HG03469 (cell line): ENCODE results near the gene MAP1S.
A peak's percentile ranks its signal among the peaks of the same experiment; 100 is the strongest.

Source experiments
- ATAC-seq: cut with Tn5 transposase; IDR thresholded peaks from one replicate; pipeline ENCODE4 v1.9.1; 2021; ENCODE audit warnings: mild to moderate bottlenecking, moderate library complexity, moderate number of reproducible peaks; ENCODE audit not compliant: unreplicated experiment

Gene MAP1S

GRCh38 chr19:17737690-17738153 is 18.4 kb downstream of the MAP1S start:
- no peak for ATAC-seq

DNA sequence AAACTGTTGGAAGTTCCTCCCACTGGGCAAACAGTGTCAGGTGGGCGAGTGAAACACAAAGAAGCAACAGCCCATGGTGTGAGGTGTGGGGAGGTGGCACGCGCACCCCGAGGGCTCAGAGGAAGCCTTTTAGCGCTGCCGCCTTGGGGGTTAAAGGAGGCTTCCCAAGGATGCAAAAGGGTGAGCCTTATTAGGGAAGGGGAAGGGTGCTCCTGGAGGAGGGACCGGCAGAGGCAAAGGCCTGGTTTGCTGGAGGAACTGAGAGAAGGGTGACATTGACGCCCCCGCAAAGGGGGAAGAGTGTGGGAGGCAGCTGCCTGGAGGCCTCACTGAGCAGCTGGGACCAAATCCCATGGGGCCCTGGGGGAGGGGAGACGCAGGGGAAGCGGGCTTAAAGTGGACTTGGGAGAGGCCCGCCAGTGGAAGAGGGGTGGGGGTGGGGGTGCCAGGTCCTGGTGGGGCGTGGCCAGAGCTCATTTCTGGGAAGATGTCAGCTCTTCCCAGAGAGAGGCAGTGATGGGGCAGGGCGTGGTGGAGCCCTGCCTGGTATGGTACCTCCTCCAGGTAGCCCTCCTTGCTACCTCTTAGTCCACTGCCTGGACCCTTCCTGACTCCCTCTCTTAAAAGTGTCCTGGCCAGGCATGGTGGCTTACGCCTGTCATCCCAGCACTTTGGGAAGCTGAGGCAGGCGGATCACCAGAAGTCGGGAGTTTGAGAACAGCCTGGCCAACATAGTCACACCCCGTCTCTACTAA is 20.0 kb downstream of the MAP1S start:
- ATAC-seq = no peak

DNA sequence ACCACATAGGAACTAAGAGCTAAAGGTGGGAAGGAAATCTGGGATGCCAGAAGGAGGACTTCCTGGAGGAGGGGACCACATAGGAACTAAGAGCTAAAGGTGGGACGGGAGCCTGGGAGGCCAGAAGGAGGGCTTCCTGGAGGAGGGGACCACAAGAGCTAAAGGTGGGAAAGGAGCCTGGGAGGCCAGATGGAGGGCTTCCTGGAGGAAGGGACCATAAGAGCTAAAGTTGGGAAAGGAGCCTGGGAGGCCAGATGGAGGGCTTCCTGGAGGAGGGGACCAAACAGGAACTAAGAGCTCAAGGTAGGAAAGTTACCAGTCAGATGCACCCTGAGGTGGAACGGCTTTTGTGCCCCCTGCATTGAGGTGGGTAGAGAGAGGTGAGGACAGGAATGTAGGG is 22.2 kb downstream of the MAP1S start:
- ATAC-seq = no peak

DNA sequence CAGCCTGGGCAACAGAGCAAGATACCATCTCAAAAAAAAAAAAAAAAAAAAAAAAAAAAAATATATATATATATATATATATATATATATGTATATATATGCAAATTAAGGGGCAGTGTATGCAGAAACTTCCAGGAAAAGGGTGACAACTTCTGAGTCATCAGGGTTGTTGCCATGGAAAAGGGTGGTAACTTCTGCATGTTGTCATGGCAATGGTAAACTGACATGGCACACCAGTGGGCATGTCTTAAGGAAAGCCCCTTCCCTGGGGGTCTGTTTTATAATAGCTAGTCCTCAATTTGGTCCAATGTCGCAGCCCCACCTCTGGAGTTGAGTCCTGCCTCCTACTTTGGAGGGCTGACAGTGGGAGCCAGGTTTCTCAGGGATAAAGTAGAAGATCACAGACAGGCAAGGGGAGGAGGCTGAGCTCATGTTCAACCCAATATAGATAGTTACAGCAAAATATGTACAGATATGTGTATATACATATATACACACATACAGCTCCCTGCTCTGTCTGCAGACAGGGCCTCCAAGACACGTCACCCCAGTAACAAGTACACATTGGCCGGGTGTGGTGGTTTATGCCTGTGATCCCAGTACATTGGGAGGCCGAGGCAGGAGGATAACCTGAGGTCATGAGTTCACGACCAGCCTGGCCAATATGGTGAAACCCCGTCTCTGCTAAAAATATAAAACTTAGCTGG is 24.7 kb downstream of the MAP1S start:
- ATAC-seq = no peak

GRCh38 chr19:17747205-17748098 is 28.2 kb downstream of the MAP1S start:
- ATAC-seq = peak; percentile 49

DNA sequence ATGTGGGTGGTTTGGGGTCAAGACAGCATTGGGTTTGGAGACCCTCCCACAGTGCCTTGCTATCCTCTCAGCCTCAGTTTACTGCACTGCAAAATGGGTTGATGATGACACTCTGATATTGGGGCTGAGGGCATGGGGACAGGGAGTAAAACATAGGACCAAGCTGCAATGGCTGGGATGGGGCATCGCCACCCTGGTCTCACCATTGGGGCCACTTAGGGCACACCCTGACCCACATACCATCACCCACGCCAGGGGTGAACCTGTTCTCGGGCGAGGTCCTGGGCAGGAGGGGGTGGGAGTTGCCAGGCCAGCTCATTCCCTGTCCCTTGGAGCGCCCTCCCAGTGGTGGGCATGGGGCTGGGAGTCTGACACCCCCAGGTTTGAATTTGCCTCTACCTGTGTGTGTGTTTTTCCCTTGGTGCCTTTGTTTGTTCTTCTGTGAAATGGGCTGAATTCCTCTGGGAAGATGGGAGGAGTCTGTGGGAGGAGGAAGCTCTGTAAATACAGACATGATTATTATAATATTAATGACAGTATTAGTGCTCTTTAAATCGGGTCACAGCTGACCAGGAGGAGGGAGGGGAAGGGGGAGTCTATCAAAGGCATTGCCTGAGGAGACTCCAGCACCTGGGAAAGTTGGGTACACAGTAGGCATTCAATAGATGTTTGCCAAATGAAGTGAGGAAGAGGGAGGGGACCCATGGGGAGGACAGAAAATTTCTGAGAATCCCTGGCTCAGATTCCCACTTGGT is 29.8 kb downstream of the MAP1S start:
- no peak for ATAC-seq

DNA sequence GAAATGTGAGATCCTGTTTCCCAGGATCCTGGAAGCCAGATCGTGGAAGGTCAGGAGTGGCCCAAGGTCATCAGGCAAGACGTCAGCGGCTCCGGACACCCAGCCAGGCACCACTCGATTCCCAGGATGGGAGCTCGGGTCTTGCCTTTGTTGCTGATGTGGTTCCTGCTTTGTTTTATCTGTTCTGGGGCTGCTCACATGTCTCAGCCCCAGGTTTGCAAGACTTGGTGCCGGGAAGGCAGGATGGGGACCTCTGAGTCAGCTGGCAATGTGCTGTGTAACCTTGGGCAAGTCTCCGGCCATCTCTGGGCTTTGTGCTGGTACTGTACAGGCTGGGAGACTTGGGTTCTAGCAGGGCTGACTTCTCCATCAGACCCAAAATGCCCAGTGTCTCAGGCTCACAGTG is 30.6 kb downstream of the MAP1S start:
- no peak for ATAC-seq

DNA sequence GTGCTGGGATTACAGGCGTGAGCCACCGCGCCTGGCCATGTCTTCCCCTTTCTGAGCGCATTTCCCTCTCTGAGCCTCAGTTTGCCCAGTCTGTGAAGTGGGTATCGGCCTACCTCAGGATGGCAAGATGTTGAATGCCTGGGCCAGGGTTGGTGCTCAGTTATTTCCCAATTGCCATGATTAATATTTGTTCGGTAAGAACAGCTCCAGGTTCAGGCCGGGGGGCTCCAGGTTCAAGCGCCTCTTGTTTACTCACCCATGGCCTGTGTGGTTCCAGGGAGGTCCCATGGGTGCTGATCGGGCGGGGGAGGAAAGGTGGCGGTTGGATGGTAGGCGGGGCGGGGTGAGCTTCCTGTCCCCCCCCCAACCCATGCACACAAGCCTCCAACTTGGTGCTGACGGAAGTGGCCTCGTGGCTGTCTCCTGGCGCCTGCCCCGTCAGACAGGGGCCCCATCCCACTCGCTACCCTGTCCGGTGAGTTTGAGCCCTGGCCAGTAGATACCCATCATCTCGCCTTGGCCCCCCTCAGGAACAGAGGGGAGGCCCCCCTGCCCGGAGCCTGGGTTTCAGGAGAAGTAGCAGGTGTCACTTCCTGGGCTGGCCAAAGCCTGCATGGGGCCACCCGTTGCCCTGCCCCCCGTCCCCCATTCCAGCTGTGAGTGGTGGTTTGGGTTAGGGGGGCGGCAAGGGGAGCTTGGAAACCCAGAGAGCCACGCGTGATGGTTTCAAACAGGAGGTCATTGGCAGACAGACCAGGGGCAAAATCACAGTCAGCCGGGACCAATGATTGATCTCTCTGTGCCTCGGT is 32.0 kb downstream of the MAP1S start, which contains the start of gene FCHO1:
TSS of gene FCHO1 (plus strand) at position 375 of the 809 bp plus-strand sequence. CDS start 3,688 bp downstream, outside the sequence.
- ATAC-seq = no peak

DNA sequence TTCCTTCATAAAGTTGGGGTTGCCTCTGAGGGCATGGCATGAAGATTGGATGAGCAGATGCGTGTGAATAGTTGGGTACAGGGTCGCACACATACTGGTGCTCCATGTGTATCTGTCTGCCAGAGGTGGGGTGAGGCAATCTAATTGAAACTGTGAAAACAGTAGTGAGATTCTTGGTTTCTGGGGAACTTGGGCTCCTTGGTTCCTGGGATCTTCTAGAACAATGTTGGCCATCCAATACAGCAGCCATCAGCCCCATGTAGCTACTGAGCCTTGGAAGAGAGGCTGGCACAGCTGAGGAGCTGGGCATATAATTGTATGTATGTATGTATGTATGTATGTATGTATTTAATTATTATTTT is 32.6 kb downstream of the MAP1S start:
- ATAC-seq = no peak

DNA sequence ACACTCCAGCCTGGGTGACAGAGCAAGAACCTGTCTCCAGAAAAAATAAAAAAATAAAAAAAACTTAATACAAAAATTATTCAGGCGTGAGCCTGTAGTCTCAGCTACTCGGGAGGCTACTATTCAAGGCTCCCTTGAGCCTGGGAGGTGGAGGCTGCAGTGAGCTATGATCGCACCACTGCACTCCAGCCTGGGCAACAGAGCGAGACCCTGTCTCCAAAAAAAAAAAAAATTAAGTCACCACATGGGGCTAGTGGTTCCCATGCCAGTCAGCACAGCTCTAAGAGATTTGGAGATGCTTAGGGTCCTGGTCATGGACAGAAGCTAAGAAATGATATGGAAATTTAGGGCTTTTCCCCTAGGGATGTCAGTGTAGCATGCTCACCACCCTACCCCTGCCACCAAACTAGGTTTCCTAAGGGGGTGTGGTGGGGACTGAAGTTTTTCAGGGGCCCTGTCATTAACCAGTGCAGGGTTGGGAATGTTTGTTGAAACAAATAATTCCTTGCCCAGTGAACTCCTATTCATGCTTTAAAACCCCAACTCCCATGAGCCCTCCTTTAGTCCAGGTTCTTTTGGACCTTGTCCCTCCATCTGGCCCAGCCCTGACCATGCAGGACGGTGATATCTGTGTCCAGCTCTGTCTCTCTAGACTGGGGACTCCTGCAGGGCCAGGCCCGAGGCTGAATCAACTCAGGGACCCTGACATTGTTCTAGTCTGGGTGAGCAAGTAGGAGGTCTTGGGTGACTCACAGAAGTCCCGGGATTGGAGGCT is 33.8 kb downstream of the MAP1S start:
- ATAC-seq = no peak

GRCh38 chr19:17753976-17754375 is 34.7 kb downstream of the MAP1S start:
- ATAC-seq = no peak

- no peak for ATAC-seq
Measured at GRCh38 chr19:17754634-17755442, 35.6 kb downstream of the MAP1S start.

DNA sequence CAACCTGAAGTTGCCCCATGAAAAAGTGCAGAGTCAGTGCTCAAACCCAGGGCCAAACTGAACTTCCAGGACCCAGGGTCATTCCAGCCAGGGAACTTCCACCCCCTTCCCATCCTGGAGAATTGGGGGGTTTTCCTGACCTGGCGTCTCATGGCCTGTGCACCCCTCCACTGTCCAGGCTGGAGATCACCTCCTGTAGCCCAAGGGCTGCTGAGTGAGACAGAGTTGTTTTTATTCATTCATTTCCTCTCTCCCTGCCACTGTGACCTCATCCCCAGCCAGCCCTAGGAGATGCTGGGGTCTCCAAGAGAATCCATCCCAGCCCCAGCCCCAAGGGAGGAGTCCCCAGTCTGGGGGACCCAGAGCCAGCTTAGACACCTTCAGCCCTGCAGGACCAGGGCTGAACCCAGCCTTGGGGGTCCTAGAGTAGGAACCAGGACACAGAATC is 36.2 kb downstream of the MAP1S start:
- ATAC-seq = no peak

DNA sequence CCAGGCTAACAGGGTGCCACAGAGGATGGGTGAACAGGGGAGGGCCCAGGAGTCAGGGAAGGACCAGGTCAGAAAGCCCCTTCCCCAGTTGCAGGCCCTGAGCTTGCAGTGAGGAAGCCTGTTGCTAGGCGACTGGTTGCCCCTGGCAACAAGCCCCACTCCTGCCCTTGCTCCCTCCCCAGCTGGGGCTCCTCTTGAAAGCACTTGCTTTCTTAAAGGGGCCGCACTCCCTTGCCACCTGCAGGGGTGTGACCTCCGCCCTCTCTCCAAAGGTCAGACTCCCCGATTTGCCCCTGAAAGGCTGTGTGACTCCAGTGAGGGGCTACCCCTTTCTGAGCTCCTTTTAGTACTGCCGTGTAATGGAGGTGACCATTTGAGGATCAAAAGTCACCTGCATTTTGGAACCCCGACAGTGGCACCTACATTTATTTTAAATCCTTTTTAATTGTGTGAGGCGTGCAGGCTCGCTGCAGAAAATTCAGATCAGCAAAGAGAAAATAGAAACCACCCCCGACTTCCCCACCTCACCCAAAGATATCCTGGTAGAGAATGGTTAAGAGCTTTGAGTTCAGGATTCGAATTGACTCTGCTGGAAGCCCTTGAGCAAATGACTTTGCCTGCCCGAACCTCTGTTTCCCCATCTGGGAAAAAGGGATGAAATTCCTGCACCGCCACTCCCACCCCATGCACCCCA is 36.8 kb downstream of the MAP1S start:
- no peak for ATAC-seq

DNA sequence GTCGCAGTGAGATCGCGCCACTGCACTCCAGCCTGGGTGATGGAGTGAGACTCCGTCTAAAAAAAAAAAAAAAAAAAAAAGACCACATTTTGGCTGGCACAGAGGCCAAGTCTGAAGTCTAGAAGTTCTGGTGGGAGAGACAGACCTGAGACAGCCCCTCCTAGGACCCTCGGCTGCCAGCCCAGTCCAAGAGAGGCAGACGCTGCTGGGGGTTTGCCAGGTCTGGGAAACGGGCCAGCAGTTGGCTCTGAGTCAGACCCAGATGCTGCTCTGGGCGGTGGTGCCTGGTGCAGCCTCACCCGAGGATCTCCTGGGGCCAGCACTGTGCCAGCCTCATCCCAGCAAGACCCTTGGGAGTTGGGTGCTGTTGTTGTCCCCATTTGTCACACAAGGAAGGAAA is 37.8 kb downstream of the MAP1S start:
- no peak for ATAC-seq

GRCh38 chr19:17758515-17758914 is 39.2 kb downstream of the MAP1S start:
- ATAC-seq = no peak

DNA sequence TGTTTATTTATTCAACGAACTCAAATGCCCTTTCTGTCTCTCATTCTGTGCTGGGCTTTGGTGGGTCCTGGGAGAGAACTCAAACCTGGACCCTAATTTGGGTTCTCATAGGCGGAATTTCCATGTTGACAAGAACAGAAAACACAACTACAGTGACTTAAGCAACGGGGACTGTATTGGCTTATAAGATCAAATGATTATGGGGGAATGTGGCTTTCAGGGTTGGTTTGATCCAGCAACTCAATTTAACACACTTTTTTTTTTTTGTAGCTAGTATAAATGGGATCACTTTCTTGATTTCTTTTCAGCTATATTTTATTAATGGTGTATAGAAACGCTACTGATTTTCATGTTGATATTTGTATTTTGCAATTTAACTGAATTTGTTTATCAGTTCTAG is 41.9 kb downstream of the MAP1S start:
- no peak for ATAC-seq
